Lung (tissue), 12 donors: Measurements from ENCODE around the gene PLEKHG2. TPM values are rescaled to one million over a fixed set of nuclear protein-coding genes. Genes with fewer than 3 reads are reported as not detected.
"Not testable (repeated sequence)": the region's sequence is repeated elsewhere in the genome, so short reads cannot be mapped to it uniquely, and the experiment has no call there.

ENCODE experiments used
- ATAC-seq: fragments of 200-7000 bp; cut with Tn5 transposase; one replicate; pipeline ENCODE4 v1.9.1; 2020; ENCODE audit warnings: moderate number of reproducible peaks; ENCODE audit not compliant: insufficient read depth, low FRiP score
- DNase-seq, 3 donors: peaks; one replicate each; pipeline ENCODE4 v3.0.0-alpha.2; 2013 to 2017
- H3K27ac ChIP-seq, 2 donors: one replicate each; pipeline ENCODE4 v1.5.1; 2013; ENCODE audit warnings: mild to moderate bottlenecking in 2 of 2, moderate library complexity in 2 of 2, control low read depth in 1 of 2, inconsistent platforms in 1 of 2, low read depth in 1 of 2, low read length in 1 of 2
- H3K27me3 ChIP-seq, 3 donors: one replicate each; pipeline ENCODE4 v1.5.1; 2013; ENCODE audit warnings: low read length in 2 of 3; ENCODE audit not compliant: control insufficient read depth in 3 of 3, insufficient read depth in 3 of 3
- H3K36me3 ChIP-seq, 4 donors: one replicate each; pipeline ENCODE4 v1.5.1; 2013; ENCODE audit warnings: low read length in 4 of 4, mild to moderate bottlenecking in 1 of 4, moderate library complexity in 1 of 4; ENCODE audit not compliant: control insufficient read depth in 4 of 4, insufficient read depth in 4 of 4
- H3K4me1 ChIP-seq, 5 donors: one replicate each; pipeline ENCODE4 v1.5.1; 2013; ENCODE audit warnings: low read length in 5 of 5, mild to moderate bottlenecking in 2 of 5, moderate library complexity in 1 of 5; ENCODE audit not compliant: control insufficient read depth in 5 of 5, insufficient read depth in 5 of 5
- H3K4me3 ChIP-seq: one replicate; pipeline ENCODE4 v1.5.1; 2013; ENCODE audit warnings: mild to moderate bottlenecking, control low read depth, moderate library complexity
- H3K9ac ChIP-seq, 2 donors: one replicate each; pipeline ENCODE4 v1.5.1; 2013; ENCODE audit warnings: low read length in 2 of 2, control low read depth in 1 of 2; ENCODE audit not compliant: insufficient read depth in 1 of 2
- H3K9me3 ChIP-seq, 4 donors: one replicate each; pipeline ENCODE4 v1.5.1; 2013; ENCODE audit warnings: low read length in 3 of 4, mild to moderate bottlenecking in 1 of 4, moderate library complexity in 1 of 4; ENCODE audit not compliant: control insufficient read depth in 4 of 4, insufficient read depth in 3 of 4
- CTCF ChIP-seq: IDR thresholded peaks from 2 replicates; pipeline ENCODE4 v1.5.1; 2012; ENCODE audit warnings: mild to moderate bottlenecking; ENCODE audit errors: control extremely low read depth, extremely low read depth
- WGBS, 2 donors: extraction: QIAGEN DNeasy Blood & Tissue Kit; methylation state at CpG; one replicate each; pipeline ENCODE4 v1.1.7; 2013; 5-methylcytosine and 5-hydroxymethylcytosine counted together
- polyA plus RNA-seq, 2 donors: library from polyadenylated mRNA; stranded (reverse); fragments of 200-250 nt; gene quantifications; one replicate each; pipeline ENCODE4 v1.2.1, GENCODE V29; 2013
- total RNA-seq, 2 donors: library from RNA; depleted of rRNA in 1 of 2; stranded (reverse); fragments of >200 nt in 1 of 2; gene quantifications; one replicate each; pipeline ENCODE4 v1.2.1, GENCODE V29; 2014 to 2021
- donor health status: control.
- donor health status: control.
- donor health status: Bipolar disorder and iron deficiency.
- donor health status: healthy.
- donor health status: DM: yes; HTN: yes; CAD: no.

PLEKHG2 gene
- total and polyA plus RNA-seq, 4 donors: 15.5 to 52.7 (median 27.2) TPM

- DNase-seq: no peak
- no peak for TF ChIP-seq CTCF
These were observed 34.8 kb upstream of the PLEKHG2 start for GRCh38 chr19:39377373-39378362.

GRCh38 chr19:39379366-39379765, 33.1 kb upstream of the PLEKHG2 start:
- 92 to 94% methylated on average over 4 of the region's 4 CpGs for WGBS, 2 donors
- H3K27ac ChIP-seq, H3K4me3 ChIP-seq, H3K4me1 ChIP-seq, H3K27me3 ChIP-seq, ATAC-seq, H3K9ac ChIP-seq, H3K9me3 ChIP-seq, DNase-seq: not testable (repeated sequence)
- H3K36me3 ChIP-seq: peaks cover 37 to 82% (median 71%) of the 10 kb centered on the region in 4 donors

More at GRCh38 chr19:39377373-39378362, 34.8 kb upstream of the PLEKHG2 start:
- peaks cover 7 to 9% (median 8%) of the 10 kb centered on the region in 5 donors for H3K4me1 ChIP-seq
- no peak for ATAC-seq
- peaks cover 31 to 78% (median 72%) of the 10 kb centered on the region in 4 donors for H3K36me3 ChIP-seq
- H3K9ac ChIP-seq: no peak overlapping the region
- H3K27me3 ChIP-seq: no peaks in the 10 kb centered on the region
- no peak overlapping the region for H3K27ac ChIP-seq
- no peak overlapping the region for H3K4me3 ChIP-seq
- H3K9me3 ChIP-seq: no peaks in the 10 kb centered on the region
- WGBS, 2 donors: 86 to 90% methylated on average over 18 of the region's 18 CpGs

- Histone ChIP-seq H3K4me1 (no peaks in the 10 kb centered on the region), H3K4me3 (no peak overlapping the region), H3K9ac (no peak overlapping the region), H3K36me3 (peaks cover 37 to 84% (median 68%) of the 10 kb centered on the region in 4 donors), H3K27ac (no peak overlapping the region), H3K9me3 (no peaks in the 10 kb centered on the region), H3K27me3 (no peaks in the 10 kb centered on the region)
- TF ChIP-seq CTCF: no peak
- no peak for DNase-seq
- WGBS, 2 donors: 94 to 97% methylated on average over 14 of the region's 14 CpGs
- no peak for ATAC-seq
These were observed 32.5 kb upstream of the PLEKHG2 start for GRCh38 chr19:39379865-39380396.
